Measurements from ENCODE around the gene DLX4.

DNA sequence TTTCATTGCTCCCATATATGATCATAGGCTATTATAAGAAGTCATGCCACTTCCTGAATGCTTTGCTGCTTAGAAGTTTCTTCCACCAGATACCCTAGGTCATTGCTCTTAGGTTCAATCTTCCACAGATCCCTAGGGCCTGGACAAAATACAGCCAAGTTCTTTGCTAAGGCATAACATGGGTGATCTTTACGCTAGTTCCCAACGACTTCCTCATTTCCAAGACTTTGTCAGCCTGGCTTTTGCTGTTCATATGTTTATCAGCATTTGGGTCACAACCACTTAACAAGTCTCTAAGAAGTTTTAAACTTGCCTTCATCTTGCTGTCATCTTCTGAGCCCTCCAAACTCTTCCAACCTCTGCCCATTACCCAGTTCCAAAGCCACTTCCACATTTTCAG lies 46.2 kb downstream of the DLX4 start:
- TF ChIP-seq POLR2A (IDR thresholded peaks at IDR 0.05), result no peak
- no peak for TF ChIP-seq POLR2AphosphoS5 (IDR thresholded peaks at IDR 0.05)
